ENCODE measurements around the gene PTPN12. TPM values are rescaled to one million over a fixed set of nuclear protein-coding genes. Genes with fewer than 3 reads are reported as not detected.
A peak's percentile ranks its signal among the peaks of the same experiment; 100 is the strongest.
"Not testable (repeated sequence)": the region's sequence is repeated elsewhere in the genome, so short reads cannot be mapped to it uniquely, and the experiment has no call there.

The PTPN12 gene
- total and polyA plus RNA-seq, 10 donors, result 32.1 to 183 (median 130) TPM

DNA sequence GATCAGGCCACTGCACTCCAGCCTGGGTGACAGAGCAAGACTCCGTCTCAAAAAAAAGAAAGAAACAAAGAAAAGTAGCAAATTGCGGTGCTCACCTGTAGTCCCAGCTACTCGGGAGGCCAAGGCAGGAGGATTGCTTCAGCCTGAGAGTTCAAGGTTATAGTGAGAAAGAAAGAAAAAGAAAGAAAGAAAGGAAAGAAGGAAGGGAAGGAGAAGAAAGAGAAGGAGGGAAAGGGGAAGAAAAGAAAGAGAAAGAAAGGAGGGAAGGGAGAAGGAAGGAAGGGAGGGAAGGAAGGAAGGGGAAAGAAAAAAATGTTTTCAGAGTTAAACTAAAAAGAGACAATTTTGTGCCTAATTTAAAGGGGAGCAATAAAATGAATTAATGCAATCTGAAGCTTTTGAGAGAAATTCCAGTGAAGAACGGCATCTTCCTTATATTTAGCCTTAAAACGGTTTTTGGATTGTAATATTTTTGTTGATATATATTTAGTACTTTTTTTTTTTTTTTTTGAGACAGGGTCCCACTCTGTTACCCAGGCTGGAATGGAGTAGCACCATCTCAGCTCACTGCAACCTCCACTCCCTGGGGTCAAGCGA, 111.7 kb downstream of the PTPN12 start:
- no peaks in the 10 kb centered on the region for H3K27me3 ChIP-seq (replicated peaks in 1 of 7)
- WGBS, 5 donors, result 90 to 97% (median 94%) methylated on average over 6 of the region's 6 CpGs
- peaks cover 2 to 69% (median 34%) of the 10 kb centered on the region in 6 donors for H3K36me3 ChIP-seq
- H3K9me3 ChIP-seq, result no peaks in the 10 kb centered on the region
- peaks cover 0 to 17% (median 3%) of the 10 kb centered on the region in 6 donors for H3K4me1 ChIP-seq
- intact Hi-C loops (cut with DNase I; ENCODE audit: low total_unique reads), result no loop called here
- no peak for DNase-seq
- no peak overlapping the region for H3K4me3 ChIP-seq
- no peak for TF ChIP-seq POLR2AphosphoS5 (IDR thresholded peaks at IDR 0.05)
- no peak for TF ChIP-seq POLR2A (IDR thresholded peaks at IDR 0.05)
- TF ChIP-seq, protein P1, sequence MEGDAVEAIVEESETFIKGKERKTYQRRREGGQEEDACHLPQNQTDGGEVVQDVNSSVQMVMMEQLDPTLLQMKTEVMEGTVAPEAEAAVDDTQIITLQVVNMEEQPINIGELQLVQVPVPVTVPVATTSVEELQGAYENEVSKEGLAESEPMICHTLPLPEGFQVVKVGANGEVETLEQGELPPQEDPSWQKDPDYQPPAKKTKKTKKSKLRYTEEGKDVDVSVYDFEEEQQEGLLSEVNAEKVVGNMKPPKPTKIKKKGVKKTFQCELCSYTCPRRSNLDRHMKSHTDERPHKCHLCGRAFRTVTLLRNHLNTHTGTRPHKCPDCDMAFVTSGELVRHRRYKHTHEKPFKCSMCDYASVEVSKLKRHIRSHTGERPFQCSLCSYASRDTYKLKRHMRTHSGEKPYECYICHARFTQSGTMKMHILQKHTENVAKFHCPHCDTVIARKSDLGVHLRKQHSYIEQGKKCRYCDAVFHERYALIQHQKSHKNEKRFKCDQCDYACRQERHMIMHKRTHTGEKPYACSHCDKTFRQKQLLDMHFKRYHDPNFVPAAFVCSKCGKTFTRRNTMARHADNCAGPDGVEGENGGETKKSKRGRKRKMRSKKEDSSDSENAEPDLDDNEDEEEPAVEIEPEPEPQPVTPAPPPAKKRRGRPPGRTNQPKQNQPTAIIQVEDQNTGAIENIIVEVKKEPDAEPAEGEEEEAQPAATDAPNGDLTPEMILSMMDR (IDR thresholded peaks at IDR 0.05 in 8 of 11, conservative IDR thresholded peaks at IDR 0.05 in 3 of 11), result no peak
- peak overlapping the region in 1 of 8 donors; percentile 26 for H3K27ac ChIP-seq

GRCh38 chr7:77649716-77650349, 112.7 kb downstream of the PTPN12 start:
- Histone ChIP-seq H3K27ac (peak overlapping the region in 1 of 8 donors; percentile 16), H3K4me1 (peaks cover 0 to 17% (median 3%) of the 10 kb centered on the region in 6 donors), H3K4me3 (no peak overlapping the region), H3K9me3 (no peaks in the 10 kb centered on the region), H3K27me3 (replicated peaks in 1 of 7) (no peaks in the 10 kb centered on the region), H3K36me3 (peaks cover 2 to 69% (median 24%) of the 10 kb centered on the region in 6 donors)
- no peak for DNase-seq
- intact Hi-C loops (cut with DNase I; ENCODE audit: low total_unique reads), result loop anchor here (5.0 kb wide), 1 partner anchor 107 kb away; no protein-coding TSS in a partner anchor
- TF ChIP-seq POLR2AphosphoS5 (IDR thresholded peaks at IDR 0.05) (no peak), POLR2A (IDR thresholded peaks at IDR 0.05) (no peak)
- TF ChIP-seq, protein P1 (IDR thresholded peaks at IDR 0.05 in 8 of 11, conservative IDR thresholded peaks at IDR 0.05 in 3 of 11), result no peak
- WGBS, 5 donors, result 79 to 85% (median 83%) methylated on average over 4 of the region's 4 CpGs

GRCh38 chr7:77651575-77652162, 114.6 kb downstream of the PTPN12 start:
- WGBS, 5 donors, result 19 to 49% (median 42%) methylated on average over 3 of the region's 3 CpGs
- no peak overlapping the region for H3K27ac ChIP-seq
- peaks cover 0 to 17% (median 3%) of the 10 kb centered on the region in 6 donors for H3K4me1 ChIP-seq
- intact Hi-C loops (cut with DNase I; ENCODE audit: low total_unique reads), result loop anchor here (5.0 kb wide), 1 partner anchor 106 kb away; no protein-coding TSS in a partner anchor
- no peak for DNase-seq
- no peaks in the 10 kb centered on the region for H3K27me3 ChIP-seq (replicated peaks in 1 of 7)
- TF ChIP-seq POLR2A (IDR thresholded peaks at IDR 0.05), result no peak
- TF ChIP-seq, protein P1 (IDR thresholded peaks at IDR 0.05 in 8 of 11, conservative IDR thresholded peaks at IDR 0.05 in 3 of 11), result peak; percentile 19 to 73 (median 59)
- no peak overlapping the region for H3K4me3 ChIP-seq
- peaks cover 0 to 69% (median 16%) of the 10 kb centered on the region in 6 donors for H3K36me3 ChIP-seq
- H3K9me3 ChIP-seq, result no peaks in the 10 kb centered on the region

DNA sequence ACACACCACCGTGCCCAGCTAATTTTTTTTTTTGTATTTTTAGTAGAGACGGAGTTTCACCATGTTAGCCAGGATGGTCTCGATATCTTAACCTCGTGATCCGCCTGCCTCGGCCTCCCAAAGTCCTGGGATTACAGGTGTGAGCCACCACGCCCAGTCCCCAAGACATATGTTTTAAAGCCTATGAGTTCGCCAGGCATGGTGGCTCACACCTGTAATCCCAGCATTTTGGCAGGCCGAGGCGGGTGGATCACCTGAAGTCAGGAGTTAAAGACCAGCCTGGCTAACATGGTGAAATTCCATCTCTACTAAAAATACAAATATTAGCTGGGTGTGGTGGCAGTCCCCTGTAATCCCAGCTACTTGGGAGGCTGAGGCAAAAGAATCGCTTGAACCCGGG, 115.7 kb downstream of the PTPN12 start:
- Histone ChIP-seq H3K4me1 (peaks cover 0 to 19% (median 3%) of the 10 kb centered on the region in 6 donors), H3K36me3 (peaks cover 0 to 69% (median 12%) of the 10 kb centered on the region in 6 donors)
- intact Hi-C loops (cut with DNase I; ENCODE audit: low total_unique reads), result loop anchor here (5.0 kb wide), 1 partner anchor 104 kb away; no protein-coding TSS in a partner anchor
- not testable (repeated sequence) for H3K27me3 ChIP-seq (replicated peaks in 1 of 7); H3K4me3 ChIP-seq; DNase-seq; H3K9me3 ChIP-seq; H3K27ac ChIP-seq
- WGBS, 5 donors, result 94 to 97% (median 97%) methylated on average over 12 of the region's 12 CpGs
